ENCODE measurements around the gene EFCAB6.

EFCAB6 gene

GRCh38 chr22:43564859-43565258, 247.2 kb downstream of the EFCAB6 start:
- H3K4me3 ChIP-seq (ENCODE audit: low read length): no peak overlapping the region
- TF ChIP-seq CTCF (conservative IDR thresholded peaks at IDR 0.05; ENCODE audit: low read depth, low read length): no peak
- no peak for DNase-seq (ENCODE audit: low read depth)

GRCh38 chr22:43563571-43563970, 248.5 kb downstream of the EFCAB6 start:
- no peak for TF ChIP-seq CTCF (conservative IDR thresholded peaks at IDR 0.05; ENCODE audit: low read depth, low read length)
- no peak for DNase-seq (ENCODE audit: low read depth)
- no peak overlapping the region for H3K4me3 ChIP-seq (ENCODE audit: low read length)

GRCh38 chr22:43562843-43563242, 249.3 kb downstream of the EFCAB6 start:
- H3K4me3 ChIP-seq (ENCODE audit: low read length): no peak overlapping the region
- TF ChIP-seq CTCF (conservative IDR thresholded peaks at IDR 0.05; ENCODE audit: low read depth, low read length): no peak
- DNase-seq (ENCODE audit: low read depth): no peak

- TF ChIP-seq CTCF (conservative IDR thresholded peaks at IDR 0.05; ENCODE audit: low read depth, low read length): no peak
- no peak overlapping the region for H3K4me3 ChIP-seq (ENCODE audit: low read length)
- no peak for DNase-seq (ENCODE audit: low read depth)
Measured at GRCh38 chr22:43561415-43562178, 250.5 kb downstream of the EFCAB6 start.

GRCh38 chr22:43560651-43561050, 251.5 kb downstream of the EFCAB6 start:
- no peak for TF ChIP-seq CTCF (conservative IDR thresholded peaks at IDR 0.05; ENCODE audit: low read depth, low read length)
- no peak for DNase-seq (ENCODE audit: low read depth)

GRCh38 chr22:43555561-43556515, 256.3 kb downstream of the EFCAB6 start:
- no peak for TF ChIP-seq CTCF (conservative IDR thresholded peaks at IDR 0.05; ENCODE audit: low read depth, low read length)

More at GRCh38 chr22:43560651-43561050, 251.5 kb downstream of the EFCAB6 start:
- H3K4me3 ChIP-seq (ENCODE audit: low read length): no peak overlapping the region

More at GRCh38 chr22:43555561-43556515, 256.3 kb downstream of the EFCAB6 start:
- DNase-seq (ENCODE audit: low read depth): no peak
- H3K4me3 ChIP-seq (ENCODE audit: low read length): no peak overlapping the region

Data from retinal pigment epithelial cell (primary cell).